GM19025 (cell line): ENCODE results near the gene UGGT1.
A peak's percentile ranks its signal among the peaks of the same experiment; 100 is the strongest.

Source experiments
- ATAC-seq: cut with Tn5 transposase; IDR thresholded peaks from one replicate; pipeline ENCODE4 v1.9.1; 2021; ENCODE audit warnings: mild to moderate bottlenecking, low read depth, moderate library complexity; ENCODE audit not compliant: unreplicated experiment

UGGT1 gene

GRCh38 chr2:128214866-128215460 is 124.0 kb downstream of the UGGT1 start:
- no peak for ATAC-seq

DNA sequence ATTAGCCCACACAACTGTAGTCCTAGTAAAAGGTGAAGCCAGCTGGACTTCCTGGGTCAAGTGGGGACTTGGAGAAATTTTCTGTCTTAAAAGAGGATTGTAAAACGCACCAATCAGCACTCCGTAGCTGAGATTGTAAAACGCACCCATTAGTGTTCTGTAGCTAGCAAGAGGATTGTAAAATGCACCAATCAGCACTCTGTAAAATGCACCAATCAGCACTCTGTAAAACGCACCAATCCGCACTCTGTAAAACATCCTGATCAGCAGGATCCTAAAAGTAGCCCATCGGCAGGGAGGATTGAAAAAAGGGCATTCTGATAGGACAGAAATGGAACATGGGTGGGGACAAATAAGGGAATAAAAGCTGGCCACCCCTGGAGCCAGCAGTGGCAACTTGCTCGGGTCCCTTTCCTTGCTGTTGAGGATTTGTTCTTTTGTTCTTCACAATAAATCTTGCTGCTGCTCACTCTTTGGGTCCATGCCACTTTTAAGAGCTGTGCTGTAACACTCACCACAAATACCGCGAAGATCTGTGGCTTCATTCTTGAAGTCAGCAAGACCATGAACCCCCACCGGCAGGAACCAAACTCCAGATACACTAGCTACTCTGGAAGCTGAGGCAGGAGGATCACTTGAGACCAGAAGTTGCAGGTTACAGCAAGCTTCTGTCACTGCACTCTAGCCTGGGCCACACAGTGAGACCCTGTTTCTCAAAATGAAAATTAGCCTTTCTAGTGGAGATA is 125.1 kb downstream of the UGGT1 start:
- no peak for ATAC-seq

GRCh38 chr2:128217671-128218070 is 126.7 kb downstream of the UGGT1 start:
- ATAC-seq = no peak

DNA sequence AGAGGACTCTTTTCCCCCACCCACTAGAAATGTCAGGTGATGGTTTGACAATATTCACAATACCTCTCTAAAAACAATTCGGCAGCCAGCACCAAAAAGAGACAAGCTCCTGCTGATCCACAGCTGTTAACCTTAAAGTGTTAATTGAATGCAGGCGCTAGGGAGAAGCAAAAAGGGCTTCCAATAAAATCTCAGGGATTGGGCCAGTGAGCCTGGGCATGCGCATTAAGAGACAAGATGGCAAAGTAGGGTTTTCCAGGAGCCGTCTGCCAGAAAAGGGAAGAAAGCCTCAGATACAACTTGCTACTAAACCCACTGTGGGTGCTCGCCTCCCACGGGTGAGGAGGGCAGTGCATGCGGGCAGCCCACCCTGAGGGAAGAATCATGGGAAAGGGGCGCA is 128.9 kb downstream of the UGGT1 start:
- no peak for ATAC-seq

DNA sequence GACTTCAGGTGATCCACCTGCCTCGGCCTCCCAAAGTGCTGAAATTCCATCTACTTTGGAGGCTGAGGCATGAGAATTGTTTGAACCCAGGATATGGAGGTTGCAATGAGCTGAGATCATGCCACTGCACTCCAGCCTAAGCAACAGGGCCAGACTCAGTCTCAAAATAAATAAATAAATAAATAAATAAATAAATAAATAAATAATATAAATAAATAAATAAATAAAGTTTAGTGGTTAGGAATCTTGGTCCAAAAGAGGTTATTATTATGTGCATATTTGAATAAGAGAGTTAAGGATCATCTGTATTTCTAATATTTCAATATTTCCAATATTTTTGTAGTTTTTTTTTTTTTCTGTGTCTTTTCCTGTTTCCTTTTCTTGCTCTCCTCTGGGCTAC is 136.9 kb downstream of the UGGT1 start:
- no peak for ATAC-seq

DNA sequence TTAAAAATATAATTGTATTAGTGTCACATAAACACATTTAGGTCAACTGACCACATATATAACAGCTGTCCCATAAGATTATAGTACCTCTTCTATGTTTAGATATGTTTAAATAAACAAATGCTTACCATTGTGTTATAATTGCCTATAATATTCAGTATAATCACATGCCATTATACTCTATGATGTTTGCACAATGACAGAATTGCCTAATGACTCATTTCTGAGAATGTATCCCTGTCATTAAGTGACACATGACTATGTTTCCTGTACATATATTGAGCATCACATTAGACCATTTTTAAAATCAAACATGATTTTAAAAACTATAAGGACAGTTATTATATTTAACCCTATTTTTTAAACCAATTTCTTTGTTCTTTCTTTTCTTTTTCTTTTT is 137.9 kb downstream of the UGGT1 start:
- no peak for ATAC-seq

DNA sequence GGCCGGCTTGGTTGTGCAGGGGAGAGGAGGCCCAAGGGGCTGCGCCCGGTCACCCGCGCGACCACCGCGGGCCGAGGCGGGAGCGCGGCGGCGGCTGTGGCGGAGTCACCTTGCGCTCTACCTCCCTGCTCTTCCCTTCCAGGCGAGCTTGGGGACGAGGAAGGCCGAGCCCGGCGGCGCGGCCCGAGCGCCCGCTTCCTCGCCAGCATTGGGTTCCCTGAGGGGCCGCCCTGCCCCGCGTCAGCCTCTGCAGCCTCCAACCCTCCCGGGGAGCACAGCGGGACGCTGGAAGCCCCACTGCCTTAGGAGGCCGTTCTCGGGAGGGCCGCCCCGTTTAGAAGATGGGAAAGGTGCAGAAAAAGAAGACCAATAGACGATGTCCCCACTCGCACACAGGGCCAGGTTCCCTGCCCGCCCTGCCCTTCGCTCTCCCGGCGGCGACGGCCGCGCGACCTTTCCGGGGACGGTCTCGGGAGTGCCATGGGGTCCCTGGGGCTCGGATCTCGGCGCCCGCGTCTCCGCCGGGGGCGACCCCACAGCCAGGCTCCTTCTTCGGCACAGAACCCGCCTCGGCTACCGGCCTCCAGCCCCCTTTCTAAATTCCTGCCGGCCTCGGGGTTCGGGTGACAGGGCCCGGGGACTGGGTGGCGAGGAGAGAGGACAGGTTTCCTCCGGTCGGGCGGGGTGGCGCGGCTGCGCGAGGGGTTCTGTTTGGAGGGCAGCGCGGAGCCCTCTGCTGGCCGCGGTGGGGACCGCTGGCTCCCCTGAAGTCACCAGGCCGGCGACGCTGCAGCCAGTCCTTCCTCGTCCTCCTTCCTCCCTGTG is 142.2 kb downstream of the UGGT1 start:
- peak; percentile 98 for ATAC-seq

DNA sequence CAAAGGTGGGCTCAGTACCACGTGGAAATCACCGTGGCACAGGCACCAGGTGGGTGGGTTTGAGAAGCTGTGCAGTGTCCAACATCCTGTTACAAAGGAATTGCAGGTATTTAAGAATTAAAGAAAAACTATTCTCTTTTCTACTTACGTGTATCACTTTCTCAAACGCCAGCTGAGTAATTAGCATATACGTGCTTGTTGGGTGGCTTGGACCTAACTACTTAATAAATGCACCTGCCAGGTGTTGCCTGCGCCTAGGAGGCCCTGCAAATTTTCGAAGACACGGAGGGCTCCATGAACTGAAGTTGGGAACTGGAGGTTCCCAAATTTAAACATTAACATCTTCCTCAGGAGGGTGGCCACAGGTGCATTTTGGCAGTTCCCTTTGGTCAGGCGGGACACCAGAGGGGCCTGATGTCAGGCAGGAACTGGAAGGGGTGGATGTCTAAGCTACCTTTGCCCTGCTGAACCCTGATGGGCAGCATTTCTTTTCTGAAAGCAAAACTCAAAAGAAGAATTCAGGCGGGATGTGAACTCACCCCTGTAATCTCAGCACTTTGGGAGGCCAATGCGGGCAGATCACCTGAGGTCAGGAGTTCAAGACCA is 142.9 kb downstream of the UGGT1 start:
- ATAC-seq = no peak

DNA sequence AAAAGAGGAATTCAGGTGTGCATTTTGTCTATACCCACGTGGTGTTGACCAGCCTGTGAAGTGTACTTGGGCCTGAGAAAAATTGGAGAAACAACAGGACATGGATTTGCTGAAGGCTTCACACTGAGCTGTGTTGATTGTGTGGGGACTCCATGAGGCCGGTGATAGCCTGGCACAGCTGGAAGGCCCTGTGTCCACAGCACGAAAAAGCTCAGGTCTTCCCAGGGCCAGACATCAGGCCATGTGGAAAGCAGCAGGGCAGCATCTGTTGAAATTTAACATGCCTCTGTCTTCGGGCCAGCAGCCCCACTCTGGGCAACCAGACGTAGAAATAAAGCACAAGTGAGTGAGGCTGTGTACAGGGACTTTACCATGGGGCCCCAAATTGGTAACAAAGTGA is 143.6 kb downstream of the UGGT1 start:
- no peak for ATAC-seq

DNA sequence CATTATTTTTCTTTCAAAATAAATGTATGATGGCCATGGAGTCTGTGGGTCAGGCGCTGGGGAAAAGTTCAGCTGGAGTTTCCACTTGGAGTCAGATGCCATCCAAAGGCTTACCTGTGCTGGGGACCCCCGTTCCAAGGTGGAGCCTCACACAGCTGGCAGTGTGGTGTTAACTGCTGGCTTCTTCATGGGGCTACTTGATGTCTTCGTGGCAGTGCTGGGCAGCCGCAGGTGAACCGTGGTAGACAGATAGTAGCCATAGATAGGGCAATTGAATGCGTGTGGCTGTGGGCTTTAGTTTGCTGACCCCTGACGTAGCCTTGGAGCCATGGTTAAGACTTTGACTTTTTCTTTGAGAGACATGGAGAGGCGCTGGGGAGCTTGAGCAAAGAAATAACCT is 144.6 kb downstream of the UGGT1 start:
- ATAC-seq = no peak

GRCh38 chr2:128236491-128237035 is 145.6 kb downstream of the UGGT1 start:
- no peak for ATAC-seq

- no peak for ATAC-seq
These were observed 146.1 kb downstream of the UGGT1 start for GRCh38 chr2:128237081-128237534.

- ATAC-seq = no peak
These were observed 147.1 kb downstream of the UGGT1 start for GRCh38 chr2:128237911-128238697.

GRCh38 chr2:128241896-128242295 is 150.9 kb downstream of the UGGT1 start:
- ATAC-seq = no peak
